Fibroblast of villous mesenchyme (primary cell): ENCODE results near the gene C14orf93. TPM values are rescaled to one million over a fixed set of nuclear protein-coding genes. Genes with fewer than 3 reads are reported as not detected.

Experiments used
- DNase-seq: peaks from one replicate; pipeline ENCODE4 v3.0.0-alpha.2; 2010; ENCODE audit warnings: low read depth
- H3K4me3 ChIP-seq: 2 replicates; pipeline ENCODE4 v1.5.1; 2011; ENCODE audit warnings: low read depth, mild to moderate bottlenecking, low read length
- CTCF ChIP-seq: IDR thresholded peaks from 2 replicates; pipeline ENCODE4 v1.5.1; 2012; ENCODE audit warnings: low read depth, mild to moderate bottlenecking, low read length; ENCODE audit not compliant: insufficient read depth
- total RNA-seq: library from RNA; depleted of rRNA; stranded (reverse); fragments of >200 nt; gene quantifications from 2 replicates; pipeline ENCODE4 v1.2.3, GENCODE V29; 2012

Gene C14orf93
- total RNA-seq, 1 donor = 4.7 TPM

DNA sequence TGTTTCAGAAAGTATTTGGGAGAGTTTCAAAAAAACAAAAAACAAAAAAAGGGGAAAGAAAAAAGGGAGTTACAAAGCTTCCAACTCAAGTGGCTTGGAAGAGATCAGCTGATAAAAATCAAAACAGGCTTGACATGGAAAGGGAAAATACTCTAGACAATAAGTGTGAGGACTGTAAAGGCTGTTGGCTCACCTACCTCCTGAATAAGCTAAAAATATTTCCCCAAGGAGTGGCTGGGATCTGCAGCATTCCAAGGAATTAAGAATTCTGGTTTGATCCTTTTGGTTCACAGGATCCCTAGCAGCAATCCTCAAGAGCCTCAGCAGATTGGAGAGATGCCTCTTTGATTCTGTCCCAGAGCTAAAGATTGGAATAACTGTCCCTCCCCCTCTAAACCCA lies 16.4 kb downstream of the C14orf93 start:
- no peak for DNase-seq
- TF ChIP-seq CTCF = no peak
- H3K4me3 ChIP-seq = no peak overlapping the region

DNA sequence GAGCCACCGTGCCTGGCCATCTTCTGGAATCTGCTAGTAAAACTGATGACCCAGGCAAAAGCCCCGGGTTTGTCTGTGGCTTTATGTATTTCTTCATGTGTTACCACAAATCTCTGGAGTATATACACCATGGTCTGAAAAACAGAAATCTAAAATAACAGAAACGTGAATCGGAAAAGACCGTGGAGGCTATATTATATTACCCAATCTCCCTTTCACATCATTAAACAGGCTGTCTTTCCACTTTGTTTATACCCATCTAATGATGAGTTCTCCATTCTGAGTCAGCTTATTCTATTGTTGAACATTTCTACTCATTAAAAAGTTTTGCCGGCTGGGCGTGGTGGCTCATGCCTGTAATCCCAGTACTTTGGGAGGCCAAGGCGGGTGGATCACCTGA lies 18.1 kb downstream of the C14orf93 start:
- no peak overlapping the region for H3K4me3 ChIP-seq
- DNase-seq = no peak
- TF ChIP-seq CTCF = no peak

DNA sequence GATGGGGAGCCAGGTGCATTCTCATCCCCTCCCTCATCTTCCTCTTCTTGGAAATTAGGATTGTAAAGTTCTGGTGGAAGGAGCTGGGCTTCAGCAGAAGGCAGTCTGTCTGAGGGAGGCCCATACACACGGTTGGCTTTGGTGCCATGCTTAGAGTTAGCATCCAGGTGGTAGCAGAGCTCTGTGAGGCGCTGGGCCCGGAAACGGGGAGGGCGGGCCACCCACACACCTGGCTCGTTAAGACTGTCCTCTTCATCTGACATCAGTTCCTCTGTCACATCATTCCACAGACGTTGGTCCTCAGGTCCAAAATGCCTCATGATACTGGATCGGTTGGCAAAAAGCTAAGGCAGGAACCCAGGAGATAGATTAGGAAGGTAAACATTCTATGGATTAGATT lies 22.7 kb downstream of the C14orf93 start:
- TF ChIP-seq CTCF = no peak
- no peak for DNase-seq

GRCh38 chr14:22986508-22987054 lies 23.4 kb downstream of the C14orf93 start:
- peak; percentile 89 for DNase-seq
- TF ChIP-seq CTCF = peak; percentile 92
- no peak overlapping the region for H3K4me3 ChIP-seq

More for the DNA sequence above, 22.7 kb downstream of the C14orf93 start:
- H3K4me3 ChIP-seq = no peak overlapping the region

- no peak overlapping the region for H3K4me3 ChIP-seq
- DNase-seq = no peak
- TF ChIP-seq CTCF = no peak
Observed at GRCh38 chr14:22985894-22986507, 23.9 kb downstream of the C14orf93 start.

DNA sequence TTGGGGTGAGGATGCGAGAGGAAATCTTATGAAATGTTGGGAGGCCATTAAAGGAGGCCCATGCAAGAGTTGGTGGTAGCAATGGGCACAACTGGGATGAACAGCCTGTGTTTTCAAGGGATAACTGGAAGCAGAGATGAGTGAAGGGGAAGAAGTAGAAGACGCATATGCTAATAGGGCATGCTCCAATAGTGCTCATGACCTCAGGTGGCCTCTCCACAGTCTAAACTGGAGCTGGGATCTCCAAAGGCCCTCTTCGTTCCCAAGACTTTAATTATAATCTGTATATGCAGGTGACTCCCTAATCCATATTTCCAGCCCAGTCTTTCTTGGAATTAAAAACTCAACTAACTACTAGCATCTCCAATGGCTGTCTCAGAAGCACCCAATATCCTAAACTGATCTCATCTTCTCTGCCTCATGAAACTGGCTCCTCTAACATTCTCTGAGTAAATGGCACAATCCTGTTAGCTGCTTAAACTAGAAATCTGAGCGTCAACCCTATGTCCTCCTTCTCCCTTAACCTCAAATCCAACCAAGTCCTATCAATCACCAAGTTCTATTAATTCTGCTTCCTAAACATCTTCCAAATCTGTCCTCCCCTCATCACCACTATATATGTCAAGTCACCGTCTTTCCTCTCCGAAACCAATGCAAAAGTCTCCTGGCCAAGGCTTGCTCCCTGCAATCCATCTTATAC lies 24.8 kb downstream of the C14orf93 start:
- no peak for TF ChIP-seq CTCF
- no peak for DNase-seq
- H3K4me3 ChIP-seq = no peak overlapping the region
